ENCODE measurements around the gene ELFN2. TPM values are rescaled to one million over a fixed set of nuclear protein-coding genes. Genes with fewer than 3 reads are reported as not detected.

Gene ELFN2
- total RNA-seq, 1 donor, result under 0.01 TPM

- TF ChIP-seq CTCF (IDR thresholded peaks at IDR 0.05; ENCODE audit: extremely low read depth, low read depth, low read length), result no peak
- H3K4me2 ChIP-seq (ENCODE audit: insufficient read depth, low read length), result no peak overlapping the region
- H4K20me1 ChIP-seq (ENCODE audit: insufficient read depth, low read length), result no peaks in the 10 kb centered on the region
- no peak for DNase-seq (ENCODE audit: insufficient read length, low spot score, missing footprints)
- H3K27ac ChIP-seq (ENCODE audit: low read depth, low read length), result no peak overlapping the region
- no peaks in the 10 kb centered on the region for H3K9me3 ChIP-seq (ENCODE audit: low read depth, low read length)
- H3K4me3 ChIP-seq (ENCODE audit: insufficient read depth, low read length), result no peak overlapping the region
- no peaks in the 10 kb centered on the region for H3K79me2 ChIP-seq (ENCODE audit: insufficient read depth, low read length)
- no peaks in the 10 kb centered on the region for H3K4me1 ChIP-seq (ENCODE audit: insufficient read depth, low read length)
- H2AFZ ChIP-seq (ENCODE audit: low read length), result no peak overlapping the region
- no peaks in the 10 kb centered on the region for H3K36me3 ChIP-seq (ENCODE audit: insufficient read depth, low read length)
- H3K27me3 ChIP-seq (ENCODE audit: insufficient read depth, low read length), result peaks cover 41% of the 10 kb centered on the region
Measured at GRCh38 chr22:37416389-37416788, 10.9 kb downstream of the ELFN2 start.

GRCh38 chr22:37415210-37415609, 12.1 kb downstream of the ELFN2 start:
- DNase-seq (ENCODE audit: insufficient read length, low spot score, missing footprints), result no peak
- no peak overlapping the region for H2AFZ ChIP-seq (ENCODE audit: low read length)
- H3K27ac ChIP-seq (ENCODE audit: low read depth, low read length), result no peak overlapping the region
- H3K4me2 ChIP-seq (ENCODE audit: insufficient read depth, low read length), result no peak overlapping the region
- H3K79me2 ChIP-seq (ENCODE audit: insufficient read depth, low read length), result no peaks in the 10 kb centered on the region
- peaks cover 29% of the 10 kb centered on the region for H3K27me3 ChIP-seq (ENCODE audit: insufficient read depth, low read length)
- no peak for TF ChIP-seq CTCF (IDR thresholded peaks at IDR 0.05; ENCODE audit: extremely low read depth, low read depth, low read length)
- peaks cover 3% of the 10 kb centered on the region for H3K4me1 ChIP-seq (ENCODE audit: insufficient read depth, low read length)
- H3K9me3 ChIP-seq (ENCODE audit: low read depth, low read length), result no peaks in the 10 kb centered on the region
- no peaks in the 10 kb centered on the region for H3K36me3 ChIP-seq (ENCODE audit: insufficient read depth, low read length)
- no peak overlapping the region for H3K4me3 ChIP-seq (ENCODE audit: insufficient read depth, low read length)
- H4K20me1 ChIP-seq (ENCODE audit: insufficient read depth, low read length), result no peaks in the 10 kb centered on the region

- no peak overlapping the region for H3K4me2 ChIP-seq (ENCODE audit: insufficient read depth, low read length)
- peaks cover 6% of the 10 kb centered on the region for H3K4me1 ChIP-seq (ENCODE audit: insufficient read depth, low read length)
- TF ChIP-seq CTCF (IDR thresholded peaks at IDR 0.05; ENCODE audit: extremely low read depth, low read depth, low read length), result no peak
- no peak for DNase-seq (ENCODE audit: insufficient read length, low spot score, missing footprints)
- H2AFZ ChIP-seq (ENCODE audit: low read length), result no peak overlapping the region
- no peak overlapping the region for H3K27ac ChIP-seq (ENCODE audit: low read depth, low read length)
- H4K20me1 ChIP-seq (ENCODE audit: insufficient read depth, low read length), result no peaks in the 10 kb centered on the region
- H3K36me3 ChIP-seq (ENCODE audit: insufficient read depth, low read length), result no peaks in the 10 kb centered on the region
- no peaks in the 10 kb centered on the region for H3K79me2 ChIP-seq (ENCODE audit: insufficient read depth, low read length)
- H3K27me3 ChIP-seq (ENCODE audit: insufficient read depth, low read length), result peaks cover 26% of the 10 kb centered on the region
- H3K9me3 ChIP-seq (ENCODE audit: low read depth, low read length), result no peaks in the 10 kb centered on the region
- no peak overlapping the region for H3K4me3 ChIP-seq (ENCODE audit: insufficient read depth, low read length)
Measured at GRCh38 chr22:37414288-37414687, 13.0 kb downstream of the ELFN2 start.

GRCh38 chr22:37413546-37413945, 13.7 kb downstream of the ELFN2 start:
- H3K36me3 ChIP-seq (ENCODE audit: insufficient read depth, low read length), result no peaks in the 10 kb centered on the region
- H2AFZ ChIP-seq (ENCODE audit: low read length), result no peak overlapping the region
- H3K27me3 ChIP-seq (ENCODE audit: insufficient read depth, low read length), result peaks cover 24% of the 10 kb centered on the region
- no peak overlapping the region for H3K4me2 ChIP-seq (ENCODE audit: insufficient read depth, low read length)
- TF ChIP-seq CTCF (IDR thresholded peaks at IDR 0.05; ENCODE audit: extremely low read depth, low read depth, low read length), result no peak
- peaks cover 6% of the 10 kb centered on the region for H3K4me1 ChIP-seq (ENCODE audit: insufficient read depth, low read length)
- H3K9me3 ChIP-seq (ENCODE audit: low read depth, low read length), result no peaks in the 10 kb centered on the region
- H3K79me2 ChIP-seq (ENCODE audit: insufficient read depth, low read length), result no peaks in the 10 kb centered on the region
- H3K27ac ChIP-seq (ENCODE audit: low read depth, low read length), result no peak overlapping the region
- no peak for DNase-seq (ENCODE audit: insufficient read length, low spot score, missing footprints)
- no peak overlapping the region for H3K4me3 ChIP-seq (ENCODE audit: insufficient read depth, low read length)
- no peaks in the 10 kb centered on the region for H4K20me1 ChIP-seq (ENCODE audit: insufficient read depth, low read length)
